ENCODE data around the gene PTPRH.

- TF ChIP-seq EZH2 (IDR thresholded peaks at IDR 0.05) (no peak), ATF3 (IDR thresholded peaks at IDR 0.05) (no peak), CTCF (IDR thresholded peaks at IDR 0.05 in 2 of 3, conservative IDR thresholded peaks at IDR 0.05 in 1 of 3; ENCODE audit: borderline replicate concordance in 1 of 3, insufficient read depth in 1 of 3, low read depth in 2 of 3, low read length in 2 of 3) (no peak), EZH2phosphoT487 (IDR thresholded peaks at IDR 0.05; ENCODE audit: borderline replicate concordance) (no peak), POLR2A (IDR thresholded peaks at IDR 0.05; ENCODE audit: borderline replicate concordance, extremely low read depth, insufficient read depth, insufficient read length) (no peak), SRF (IDR thresholded peaks at IDR 0.05; ENCODE audit: low read depth) (no peak), CBX3 (IDR thresholded peaks at IDR 0.05; ENCODE audit: low read depth) (no peak), POLR2AphosphoS5 (IDR thresholded peaks at IDR 0.05; ENCODE audit: low read depth, low read length) (no peak), REST (IDR thresholded peaks at IDR 0.05; ENCODE audit: low read depth) (no peak)
Observed at GRCh38 chr19:55141696-55142095, 67.6 kb downstream of the PTPRH start.
